HG02623 (cell line): Measurements from ENCODE around the gene C22orf31.
"Not testable (repeated sequence)": the region's sequence is repeated elsewhere in the genome, so short reads cannot be mapped to it uniquely, and the experiment has no call there.

ENCODE experiments used
- ATAC-seq: cut with Tn5 transposase; IDR thresholded peaks from one replicate; pipeline ENCODE4 v1.9.1; 2021; ENCODE audit warnings: moderate library complexity; ENCODE audit not compliant: unreplicated experiment

The C22orf31 gene

DNA sequence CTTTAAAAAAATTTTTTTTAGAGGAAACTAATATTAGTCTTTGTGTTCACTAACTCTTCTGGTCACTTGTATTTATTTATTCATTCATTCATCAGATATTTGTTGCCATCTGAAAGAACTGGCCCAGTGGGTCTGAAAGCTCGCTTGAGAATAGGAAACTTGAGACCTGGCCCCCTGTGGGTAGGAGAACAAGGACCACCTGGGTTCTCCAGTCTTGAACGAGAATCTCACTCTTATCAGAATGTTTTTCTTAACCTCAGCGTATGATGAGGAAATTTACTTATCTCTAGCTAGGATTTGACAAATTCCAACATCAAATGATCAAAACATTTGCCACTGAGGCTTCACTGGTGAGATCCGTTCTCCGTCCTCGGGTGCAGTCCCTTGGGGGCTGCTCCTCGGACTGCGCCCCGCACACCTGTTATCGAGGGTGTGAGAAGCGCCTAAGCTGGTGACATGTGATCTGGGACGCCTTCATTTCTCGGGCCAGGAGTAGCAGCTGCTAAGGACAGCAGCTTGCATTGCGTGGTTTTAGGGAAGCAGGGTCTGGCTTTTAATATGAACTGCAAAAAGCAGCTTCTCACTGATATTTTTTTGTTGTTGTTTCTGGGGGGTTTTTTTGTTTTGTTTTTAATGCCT is 6.3 kb downstream of the C22orf31 start:
- ATAC-seq = no peak

DNA sequence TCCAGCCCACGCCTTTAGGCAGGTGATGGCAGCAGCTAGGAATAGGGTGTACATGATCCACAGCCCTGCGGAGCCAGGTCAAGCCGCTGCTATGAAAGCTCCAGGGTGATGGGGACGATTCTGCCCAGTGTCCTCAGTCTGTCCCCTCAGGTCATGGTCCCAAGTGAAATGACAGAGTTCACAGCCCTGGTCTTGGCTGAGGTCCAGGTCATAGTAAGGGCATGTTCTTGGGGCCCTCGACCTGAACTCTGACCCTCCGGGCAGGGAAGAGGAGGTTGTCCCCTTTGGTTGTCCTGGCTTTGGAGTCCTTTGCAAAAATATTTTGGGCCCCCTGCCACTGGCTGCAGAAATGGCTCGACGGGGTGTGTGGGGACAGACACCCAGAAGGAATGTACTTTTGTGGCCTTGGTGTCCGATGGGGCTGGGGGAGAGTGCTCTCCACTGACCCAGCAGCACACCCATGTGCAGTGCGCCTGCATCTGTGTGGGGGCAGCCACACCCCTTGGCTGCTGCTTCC is 7.3 kb downstream of the C22orf31 start:
- ATAC-seq = no peak

- no peak for ATAC-seq
These were observed 8.5 kb downstream of the C22orf31 start for GRCh38 chr22:29053048-29053702.

- no peak for ATAC-seq
These were observed 11.2 kb downstream of the C22orf31 start for GRCh38 chr22:29050457-29050856.

DNA sequence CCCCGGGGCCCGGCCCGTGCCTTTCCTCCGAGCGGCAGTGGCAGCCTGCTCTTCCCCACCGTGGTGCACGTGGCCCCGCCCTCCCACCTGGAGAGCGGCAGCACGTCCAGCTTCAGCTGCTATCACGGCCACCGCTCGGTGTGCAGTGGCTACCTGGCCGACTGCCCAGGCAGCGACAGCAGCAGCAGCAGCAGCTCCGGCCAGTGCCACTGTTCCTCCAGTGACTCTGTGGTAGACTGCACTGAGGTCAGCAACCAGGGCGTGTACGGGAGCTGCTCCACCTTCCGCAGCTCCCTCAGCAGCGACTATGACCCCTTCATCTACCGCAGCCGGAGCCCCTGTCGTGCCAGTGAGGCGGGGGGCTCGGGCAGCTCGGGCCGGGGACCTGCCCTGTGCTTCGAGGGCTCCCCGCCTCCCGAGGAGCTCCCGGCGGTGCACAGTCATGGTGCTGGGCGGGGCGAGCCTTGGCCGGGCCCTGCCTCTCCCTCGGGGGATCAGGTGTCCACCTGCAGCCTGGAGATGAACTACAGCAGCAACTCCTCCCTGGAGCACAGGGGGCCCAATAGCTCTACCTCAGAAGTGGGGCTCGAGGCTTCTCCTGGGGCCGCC is 11.9 kb downstream of the C22orf31 start:
- no peak for ATAC-seq

DNA sequence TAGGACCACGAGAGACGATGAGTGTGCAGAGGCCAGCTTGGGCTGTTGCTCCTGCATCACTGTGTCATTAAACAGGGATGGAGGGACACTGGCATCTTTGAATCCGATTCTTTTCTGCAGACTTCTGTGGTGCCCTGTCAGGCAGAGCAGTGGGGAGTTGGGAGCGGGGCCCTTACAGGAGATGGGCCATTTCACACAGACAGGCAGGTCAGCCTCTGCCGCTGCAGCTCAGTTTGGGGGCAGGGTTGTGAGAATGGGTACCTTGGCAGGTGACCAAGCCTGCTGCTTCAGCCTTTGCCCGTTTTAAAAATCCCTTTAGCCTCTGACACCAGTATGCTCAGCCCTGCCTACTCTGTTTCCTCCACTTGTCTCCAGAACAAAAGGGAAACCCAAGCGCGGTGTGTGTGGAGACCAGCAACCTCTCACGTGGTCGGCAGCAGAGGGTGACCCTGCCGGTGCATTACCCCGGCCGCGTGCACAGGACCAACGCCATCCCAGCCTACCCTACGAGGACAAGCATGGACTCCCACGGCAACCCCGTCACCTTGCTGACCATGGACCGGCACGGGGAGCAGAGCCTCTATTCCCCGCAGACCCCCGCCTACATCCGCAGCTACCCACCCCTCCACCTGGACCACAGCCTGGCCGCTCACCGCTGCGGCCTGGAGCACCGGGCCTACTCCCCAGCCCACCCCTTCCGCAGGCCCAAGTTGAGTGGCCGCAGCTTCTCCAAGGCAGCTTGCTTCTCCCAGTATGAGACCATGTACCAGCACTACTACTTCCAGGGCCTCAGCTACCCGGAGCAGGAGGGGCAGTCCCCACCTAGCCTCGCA is 12.6 kb downstream of the C22orf31 start:
- ATAC-seq = no peak

DNA sequence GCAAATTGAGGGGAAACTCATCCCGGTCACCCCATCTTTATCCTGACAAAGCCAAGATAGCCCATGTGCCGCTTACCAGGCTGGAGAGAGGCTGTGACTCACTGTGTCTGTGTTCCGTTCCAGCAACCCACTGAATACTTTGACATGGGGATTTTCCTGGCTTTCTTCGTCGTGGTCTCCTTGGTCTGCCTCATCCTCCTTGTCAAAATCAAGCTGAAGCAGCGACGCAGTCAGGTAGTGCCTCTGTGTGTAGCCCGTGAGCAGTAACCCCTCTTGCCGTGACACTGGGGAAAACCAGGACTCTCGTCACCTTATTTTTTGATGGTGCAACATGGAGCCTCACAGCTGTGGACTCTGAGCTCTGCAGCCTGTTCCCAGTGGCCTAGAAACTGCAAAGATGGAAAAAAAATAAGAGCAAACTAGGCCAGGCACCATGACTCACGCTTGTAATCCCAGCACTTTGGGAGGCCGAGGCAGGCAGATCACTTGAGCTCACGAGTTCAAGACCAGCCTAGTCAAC is 16.9 kb downstream of the C22orf31 start:
- no peak for ATAC-seq

DNA sequence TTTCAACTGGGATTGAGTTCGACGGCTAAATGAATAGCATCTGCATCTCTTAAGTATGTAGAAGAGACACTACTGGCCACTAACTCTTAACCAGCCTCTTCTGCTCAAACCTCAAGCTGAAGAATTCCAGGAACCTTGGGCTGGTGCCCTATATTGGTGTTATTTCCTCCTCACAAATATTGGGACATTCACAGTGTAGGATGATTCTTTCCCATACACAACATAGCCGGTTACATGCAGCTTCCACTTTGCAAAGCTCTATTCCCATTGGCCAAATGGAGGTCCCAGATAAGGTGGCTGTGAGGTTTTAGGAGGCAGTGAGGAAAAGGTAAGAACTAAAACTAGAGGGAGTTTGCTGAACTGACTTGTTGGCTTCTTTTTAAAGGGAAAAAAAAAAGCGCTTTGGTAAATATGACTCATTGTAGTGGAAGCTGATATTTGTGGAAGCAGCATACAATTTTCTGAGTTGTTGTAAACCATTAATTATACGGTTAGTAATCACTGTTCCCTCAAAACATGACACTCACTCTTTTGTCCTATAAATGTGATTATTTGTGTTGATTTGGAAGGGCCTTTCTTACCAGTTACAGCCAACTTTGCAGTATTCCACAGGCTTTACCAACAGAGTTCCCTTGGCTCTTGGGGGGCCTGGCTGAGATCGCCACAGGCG is 17.6 kb downstream of the C22orf31 start:
- no peak for ATAC-seq

DNA sequence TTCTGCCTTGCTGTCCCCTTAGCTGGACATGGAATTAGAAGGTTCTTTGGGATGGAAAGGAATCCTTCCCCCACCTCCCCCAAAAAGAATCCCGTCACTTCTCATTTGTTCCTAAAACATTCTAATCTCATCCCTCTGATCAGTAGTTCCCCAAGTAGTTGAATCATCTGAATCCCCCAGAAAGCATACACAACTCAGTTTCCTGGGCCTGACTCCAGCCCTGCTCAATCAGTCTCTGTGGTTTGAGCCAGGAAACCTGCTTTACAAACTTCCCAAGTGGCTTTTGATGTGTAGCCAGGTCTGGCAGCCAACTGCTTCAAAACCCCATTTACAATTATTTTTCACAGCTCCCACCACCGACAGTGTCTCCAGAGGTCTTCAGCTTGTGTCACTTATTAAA is 20.2 kb downstream of the C22orf31 start:
- ATAC-seq = no peak

DNA sequence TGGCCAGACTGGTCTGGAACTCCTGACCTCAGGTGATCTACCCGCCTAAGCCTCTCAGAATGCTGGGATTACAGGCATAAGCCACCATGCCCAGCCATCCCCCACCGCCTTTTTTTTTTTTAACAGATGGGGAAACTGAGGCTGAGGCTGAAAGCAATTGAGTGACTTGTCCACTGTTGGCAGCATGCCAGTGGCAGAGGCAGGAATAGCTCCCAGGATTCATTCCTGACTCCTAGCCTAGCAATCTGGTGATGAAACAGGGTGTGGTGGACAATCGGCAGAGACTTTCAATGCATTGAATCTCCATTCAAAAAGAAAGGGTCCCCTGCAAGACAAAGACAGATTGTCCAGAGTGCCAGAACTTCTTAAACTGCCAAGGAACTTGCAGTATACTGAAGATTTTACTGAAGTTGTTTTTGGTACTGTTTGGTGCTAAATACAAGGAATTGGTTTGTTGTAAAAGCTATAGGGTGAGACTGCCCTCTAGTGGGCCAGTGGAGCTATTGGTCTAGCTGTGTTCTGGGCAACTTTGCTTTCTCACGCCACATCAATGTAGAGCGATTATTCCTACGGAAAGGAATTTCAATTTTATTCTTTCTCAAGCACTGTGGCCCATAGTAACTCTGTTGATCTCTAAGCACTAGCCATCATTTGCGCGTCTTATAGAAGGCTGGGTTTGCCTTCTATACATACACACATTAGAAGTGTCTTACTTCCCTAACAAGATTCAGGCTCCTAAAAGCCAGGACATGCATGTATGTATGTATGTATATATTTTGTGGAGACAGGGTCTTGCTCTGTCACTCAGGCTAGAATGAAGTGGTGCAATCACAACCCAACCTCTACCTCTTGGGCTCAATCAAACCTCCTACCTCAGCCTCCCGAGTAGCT is 21.0 kb downstream of the C22orf31 start:
- no peak for ATAC-seq

DNA sequence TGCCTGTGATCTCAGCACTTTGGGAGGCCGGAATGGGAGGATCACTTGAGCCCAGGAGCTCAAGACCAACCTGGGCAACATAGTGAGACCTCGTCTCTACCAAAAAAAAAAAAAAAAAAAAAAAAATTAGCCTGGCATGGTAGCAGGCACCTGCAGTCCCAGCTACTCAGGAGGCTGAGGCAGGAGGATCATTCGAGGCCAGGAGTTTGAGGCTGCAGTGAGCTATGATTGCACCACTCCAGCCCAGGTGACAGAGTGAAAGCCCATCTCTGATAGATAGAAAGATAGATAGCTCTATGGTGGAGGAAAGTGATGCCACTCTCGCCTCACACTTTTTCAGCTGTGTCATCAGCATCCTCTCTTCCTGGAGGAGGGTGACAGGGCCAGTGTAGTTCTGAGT is 21.9 kb downstream of the C22orf31 start:
- not testable (repeated sequence) for ATAC-seq

- no peak for ATAC-seq
These were observed 22.5 kb downstream of the C22orf31 start for GRCh38 chr22:29039148-29039547.

- ATAC-seq = no peak
These were observed 24.2 kb downstream of the C22orf31 start for GRCh38 chr22:29037340-29037932.

GRCh38 chr22:29032584-29032983 is 29.0 kb downstream of the C22orf31 start:
- ATAC-seq = no peak

GRCh38 chr22:29032014-29032475 is 29.6 kb downstream of the C22orf31 start:
- no peak for ATAC-seq

GRCh38 chr22:29031227-29032011 is 30.2 kb downstream of the C22orf31 start:
- ATAC-seq = no peak

- ATAC-seq = no peak
These were observed 30.9 kb downstream of the C22orf31 start for GRCh38 chr22:29030618-29031226.
